ENCODE measurements around the gene BMPR2. TPM values are rescaled to one million over a fixed set of nuclear protein-coding genes. Genes with fewer than 3 reads are reported as not detected.
A peak's percentile ranks its signal among the peaks of the same experiment; 100 is the strongest.
"Not testable (repeated sequence)": the region's sequence is repeated elsewhere in the genome, so short reads cannot be mapped to it uniquely, and the experiment has no call there.

Gene BMPR2
- total RNA-seq, 2 experiments from 2014 or later = 8.8 to 10.2 TPM

DNA sequence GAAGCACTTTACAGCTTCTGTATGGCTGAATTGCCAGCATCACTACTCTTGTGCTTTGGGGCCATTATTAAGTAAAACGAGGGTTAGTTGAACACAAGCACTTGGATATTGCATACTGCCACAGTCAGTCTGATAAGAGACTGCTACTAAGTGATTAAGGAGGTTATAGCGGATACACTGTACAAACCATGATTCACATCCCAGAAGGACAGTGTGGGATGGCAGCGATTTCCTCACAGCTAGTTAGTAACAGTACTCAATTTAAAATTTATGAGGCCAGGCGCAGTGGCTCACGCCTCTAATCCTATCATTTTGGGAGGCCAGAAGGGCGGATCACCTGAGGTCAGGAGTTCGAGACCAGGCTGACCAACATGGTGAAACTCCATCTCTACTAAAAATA, 2.6 kb upstream of the BMPR2 start:
- H3K36me3 Mint-ChIP-seq = no peaks in the 10 kb centered on the region
- no peaks in the 10 kb centered on the region for H3K9me3 Mint-ChIP-seq (ENCODE audit: low read depth)
- DNase-seq = no peak
- peaks cover 15% of the 10 kb centered on the region for H3K4me1 Mint-ChIP-seq
- H3K4me3 Mint-ChIP-seq = no peak overlapping the region
- ATAC-seq = no peak
- no peak overlapping the region for H3K27ac Mint-ChIP-seq
- H3K27me3 Mint-ChIP-seq = peaks cover 10% of the 10 kb centered on the region
- CTCF ChIA-PET = interaction anchor here (0.7 kb wide), 1 partner anchor 20 kb away, joined by 3 read pairs; no protein-coding TSS in a partner anchor

DNA sequence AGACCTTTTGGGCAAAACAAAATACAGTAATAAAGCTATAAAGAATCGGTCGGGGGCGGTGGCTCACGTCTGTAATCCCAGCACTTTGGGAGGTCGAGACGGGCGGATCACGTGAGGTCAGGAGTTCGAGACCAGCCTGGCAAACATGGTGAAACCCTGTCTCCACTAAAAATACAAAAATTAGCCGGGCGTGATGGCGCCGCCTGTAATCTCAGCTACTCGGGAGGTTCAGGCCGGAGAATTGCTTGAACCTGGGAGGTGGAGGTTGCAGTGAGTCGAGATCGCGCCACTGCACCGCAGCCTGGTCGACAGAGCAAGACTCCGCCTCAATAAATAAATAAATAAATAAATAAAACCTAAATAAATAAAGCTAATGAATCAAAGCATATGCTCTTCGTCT, 1.7 kb upstream of the BMPR2 start:
- peaks cover 10% of the 10 kb centered on the region for H3K27me3 Mint-ChIP-seq
- H3K4me3 Mint-ChIP-seq; H3K36me3 Mint-ChIP-seq; ATAC-seq; H3K27ac Mint-ChIP-seq; H3K9me3 Mint-ChIP-seq (ENCODE audit: low read depth); DNase-seq; CTCF ChIA-PET: not testable (repeated sequence)
- H3K4me1 Mint-ChIP-seq = peaks cover 20% of the 10 kb centered on the region

DNA sequence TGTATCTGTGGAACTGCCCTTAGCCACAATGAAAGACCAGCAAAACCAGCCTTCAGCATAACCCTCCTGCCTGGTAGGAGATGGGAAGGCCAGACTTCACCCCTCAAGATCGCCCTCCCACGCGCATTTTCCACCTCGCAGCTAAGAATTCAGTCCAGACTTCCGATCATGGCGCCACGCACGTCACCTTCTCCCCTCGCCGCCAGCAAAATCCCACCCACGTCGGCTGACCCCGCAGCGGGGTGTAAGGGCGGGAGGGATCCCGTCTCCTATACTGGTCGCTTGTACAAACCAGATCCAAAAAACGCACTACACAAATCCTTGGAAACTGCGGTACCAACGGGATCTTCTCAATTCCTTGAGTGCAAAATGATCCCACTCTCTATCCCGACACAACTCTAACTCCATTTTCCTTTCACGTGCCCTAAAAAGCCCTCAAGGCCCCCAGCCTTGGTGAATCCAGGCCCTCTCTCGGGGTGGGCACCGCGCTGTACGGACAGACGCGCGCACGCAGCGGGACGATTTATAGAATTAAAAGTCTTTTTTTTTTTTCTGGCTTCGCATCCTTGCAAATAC, 1.0 kb upstream of the BMPR2 start:
- CTCF ChIA-PET = no interaction called here
- Mint-ChIP-seq H3K27me3 (peaks cover 10% of the 10 kb centered on the region), H3K4me3 (peak overlapping the region; percentile 99), H3K27ac (peak overlapping the region; percentile 80), H3K4me1 (peaks cover 24% of the 10 kb centered on the region), H3K36me3 (no peaks in the 10 kb centered on the region), H3K9me3 (ENCODE audit: low read depth) (no peaks in the 10 kb centered on the region)
- ATAC-seq (peak; percentile 9), DNase-seq (peak; percentile 54)

- CTCF ChIA-PET = interaction anchor here (0.6 to 1.6 kb wide), 2 partner anchors 10 to 63 kb away, joined by 3 read pairs; no protein-coding TSS in a partner anchor
- Mint-ChIP-seq H3K9me3 (ENCODE audit: low read depth) (no peaks in the 10 kb centered on the region), H3K36me3 (peaks cover 4% of the 10 kb centered on the region), H3K27ac (peak overlapping the region; percentile 86), H3K4me3 (peak overlapping the region; percentile 99), H3K27me3 (peaks cover 10% of the 10 kb centered on the region), H3K4me1 (peaks cover 27% of the 10 kb centered on the region)
- peak; percentile 34 for ATAC-seq
- peak; percentile 53 for DNase-seq
Observed at GRCh38 chr2:202376460-202377206, 506 bp downstream of the BMPR2 start.

- H3K36me3 Mint-ChIP-seq = peaks cover 5% of the 10 kb centered on the region
- peaks cover 10% of the 10 kb centered on the region for H3K27me3 Mint-ChIP-seq
- H3K4me3 Mint-ChIP-seq = peak overlapping the region; percentile 99
- CTCF ChIA-PET = interaction anchor here (0.6 to 1.6 kb wide), 2 partner anchors 10 to 63 kb away, joined by 3 read pairs; no protein-coding TSS in a partner anchor
- no peaks in the 10 kb centered on the region for H3K9me3 Mint-ChIP-seq (ENCODE audit: low read depth)
- peak overlapping the region; percentile 86 for H3K27ac Mint-ChIP-seq
- DNase-seq = peak; percentile 41
- peaks cover 27% of the 10 kb centered on the region for H3K4me1 Mint-ChIP-seq
- ATAC-seq = no peak
Observed at GRCh38 chr2:202377207-202377761, 1.2 kb downstream of the BMPR2 start.

DNA sequence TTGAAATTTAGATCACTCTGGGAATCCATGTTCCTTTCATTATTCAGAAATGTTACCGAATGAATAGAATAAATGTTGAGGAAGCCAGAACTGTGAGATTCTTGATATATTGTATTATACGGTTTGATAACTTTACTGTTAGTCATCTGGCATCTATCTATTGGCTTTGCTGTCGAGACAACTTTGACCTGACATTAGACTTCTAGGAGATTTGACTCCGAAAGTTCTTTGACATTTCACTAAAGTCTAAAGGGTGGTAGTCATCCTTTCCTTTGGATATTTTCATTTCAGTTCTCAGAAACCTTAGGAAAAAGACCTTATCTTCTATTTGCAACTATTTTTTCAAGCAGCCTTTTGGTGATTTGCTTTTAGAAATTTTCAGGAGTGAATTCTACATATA, 1.9 kb downstream of the BMPR2 start:
- no peak for ATAC-seq
- CTCF ChIA-PET = interaction anchor here (1.6 kb wide), 1 partner anchor 64 kb away, joined by 3 read pairs; no protein-coding TSS in a partner anchor
- Mint-ChIP-seq H3K4me1 (peaks cover 27% of the 10 kb centered on the region), H3K4me3 (peak overlapping the region; percentile 99), H3K36me3 (peaks cover 5% of the 10 kb centered on the region), H3K9me3 (ENCODE audit: low read depth) (no peaks in the 10 kb centered on the region), H3K27ac (no peak overlapping the region), H3K27me3 (peaks cover 10% of the 10 kb centered on the region)
- DNase-seq = no peak

DNA sequence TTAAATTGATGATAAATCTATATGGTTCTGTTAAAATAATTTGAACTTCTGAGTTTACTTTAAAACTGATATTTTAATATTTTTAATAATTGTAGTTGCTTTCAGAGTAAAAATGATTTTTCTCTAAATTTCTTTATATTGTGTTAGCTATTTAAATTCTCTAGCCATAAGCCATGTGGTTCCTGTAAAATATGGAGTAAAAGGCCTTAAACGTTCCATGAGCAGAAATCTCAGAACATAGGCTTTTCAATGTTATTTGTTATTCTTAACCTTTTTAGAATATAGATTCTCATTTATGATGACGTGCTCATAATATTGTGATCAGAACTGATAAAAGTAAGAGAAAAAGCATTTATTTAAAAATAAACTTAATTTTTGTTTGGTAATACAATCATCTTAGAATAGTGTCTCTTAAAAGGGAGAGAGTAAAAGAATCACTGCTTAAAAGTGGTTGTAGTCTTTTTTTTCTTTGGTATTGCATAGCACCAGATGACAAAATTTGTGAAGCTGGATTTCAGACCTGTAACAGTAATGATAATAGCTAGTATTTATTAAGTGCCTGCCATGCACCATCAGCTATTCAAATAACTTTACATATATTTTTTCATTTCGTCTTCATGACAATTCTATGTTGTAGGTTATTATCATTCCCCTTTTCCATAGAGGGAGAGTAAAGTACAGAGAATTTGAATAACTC, 2.7 kb downstream of the BMPR2 start:
- CTCF ChIA-PET = interaction anchor here (1.6 kb wide), 1 partner anchor 9 kb away, joined by 4 read pairs; no protein-coding TSS in a partner anchor
- Mint-ChIP-seq H3K27me3 (peaks cover 6% of the 10 kb centered on the region), H3K4me1 (peaks cover 27% of the 10 kb centered on the region), H3K36me3 (peaks cover 5% of the 10 kb centered on the region), H3K27ac (no peak overlapping the region), H3K9me3 (ENCODE audit: low read depth) (no peaks in the 10 kb centered on the region), H3K4me3 (peak overlapping the region; percentile 14)
- DNase-seq (no peak), ATAC-seq (no peak)

DNA sequence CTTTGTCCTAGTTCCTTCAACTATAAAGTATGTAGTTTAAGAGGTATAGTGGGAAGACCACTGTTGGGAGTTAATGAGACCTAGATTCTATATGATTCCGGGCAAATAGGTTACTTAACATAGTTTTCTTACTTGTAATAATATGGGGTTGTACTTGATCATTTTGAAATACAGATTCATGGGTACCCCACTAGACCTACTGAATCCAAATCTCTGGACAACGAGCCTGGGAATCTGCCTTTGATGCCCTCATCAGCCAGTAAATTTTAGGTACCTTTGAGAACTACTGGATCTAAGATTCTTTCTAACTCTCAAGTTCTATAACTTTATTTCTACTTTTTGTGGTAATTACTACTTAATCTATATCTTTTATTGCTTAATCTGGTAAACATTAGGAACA, 6.6 kb downstream of the BMPR2 start:
- H3K4me1 Mint-ChIP-seq = peaks cover 25% of the 10 kb centered on the region

GRCh38 chr2:202386495-202386894, 10.4 kb downstream of the BMPR2 start:
- H3K4me3 Mint-ChIP-seq; CTCF ChIA-PET; ATAC-seq; H3K4me1 Mint-ChIP-seq; H3K36me3 Mint-ChIP-seq; H3K9me3 Mint-ChIP-seq (ENCODE audit: low read depth); H3K27ac Mint-ChIP-seq; DNase-seq; H3K27me3 Mint-ChIP-seq: not testable (repeated sequence)

More for the DNA sequence above, 6.6 kb downstream of the BMPR2 start:
- Mint-ChIP-seq H3K27me3 (no peaks in the 10 kb centered on the region), H3K36me3 (peaks cover 10% of the 10 kb centered on the region), H3K27ac (no peak overlapping the region), H3K9me3 (ENCODE audit: low read depth) (no peaks in the 10 kb centered on the region), H3K4me3 (no peak overlapping the region)
- no peak for DNase-seq
- CTCF ChIA-PET = no interaction called here
- no peak for ATAC-seq

- no peak for DNase-seq
- H3K27ac Mint-ChIP-seq = no peak overlapping the region
Observed at GRCh38 chr2:202387608-202388342, 11.6 kb downstream of the BMPR2 start.

GRCh38 chr2:202400941-202401340, 24.8 kb downstream of the BMPR2 start:
- Mint-ChIP-seq H3K4me1 (no peaks in the 10 kb centered on the region), H3K4me3 (no peak overlapping the region), H3K36me3 (no peaks in the 10 kb centered on the region), H3K9me3 (ENCODE audit: low read depth) (no peaks in the 10 kb centered on the region), H3K27ac (no peak overlapping the region), H3K27me3 (no peaks in the 10 kb centered on the region)
- ATAC-seq (no peak), DNase-seq (no peak)
- CTCF ChIA-PET = no interaction called here

More at GRCh38 chr2:202387608-202388342, 11.6 kb downstream of the BMPR2 start:
- Mint-ChIP-seq H3K27me3 (no peaks in the 10 kb centered on the region), H3K4me1 (peaks cover 6% of the 10 kb centered on the region), H3K9me3 (ENCODE audit: low read depth) (no peaks in the 10 kb centered on the region), H3K4me3 (no peak overlapping the region), H3K36me3 (peaks cover 6% of the 10 kb centered on the region)
- ATAC-seq = no peak
- CTCF ChIA-PET = interaction anchor here (0.9 kb wide), 1 partner anchor 10 kb away, joined by 3 read pairs; no protein-coding TSS in a partner anchor

DNA sequence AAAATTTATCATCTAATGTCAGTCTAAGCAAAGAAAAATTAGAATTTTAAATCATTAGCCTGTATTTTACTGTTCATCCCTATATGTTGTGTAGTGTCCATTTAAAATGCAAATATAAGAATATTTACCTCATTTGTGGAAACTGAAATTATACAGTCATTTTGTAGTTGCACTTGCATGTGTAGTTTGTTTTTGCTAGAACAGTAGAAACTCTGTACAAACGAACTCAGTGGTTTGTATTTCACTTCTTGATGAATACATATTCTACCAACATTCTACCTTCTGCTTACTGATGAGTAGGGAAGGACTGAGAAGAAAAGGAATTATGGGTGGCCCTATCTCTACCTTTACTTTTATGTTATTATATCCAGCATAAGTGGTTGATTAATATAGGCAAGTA, 29.7 kb downstream of the BMPR2 start:
- Mint-ChIP-seq H3K27ac (no peak overlapping the region), H3K36me3 (no peaks in the 10 kb centered on the region), H3K4me3 (no peak overlapping the region), H3K27me3 (no peaks in the 10 kb centered on the region), H3K9me3 (ENCODE audit: low read depth) (no peaks in the 10 kb centered on the region), H3K4me1 (no peaks in the 10 kb centered on the region)
- DNase-seq = no peak
- no peak for ATAC-seq
- CTCF ChIA-PET = no interaction called here

Measured in activated CD8-positive, alpha-beta memory T cell treated with anti-CD3 and anti-CD28 coated beads, Interleukin-2, amount 10 ng/mL, durations not matched to agents 7 days and 5 days (primary cell).